Omental fat pad (tissue), 4 donors: ENCODE data around the gene SSBP1. TPM values are rescaled to one million over a fixed set of nuclear protein-coding genes. Genes with fewer than 3 reads are reported as not detected.

Experiments used
- ATAC-seq: fragments of 150-250 bp; one replicate; pipeline ENCODE4 v1.9.1; 2016; ENCODE audit warnings: mild to moderate bottlenecking, moderate library complexity; ENCODE audit not compliant: low FRiP score
- DNase-seq: peaks from one replicate; pipeline ENCODE4 v3.0.0-alpha.2; 2019; ENCODE audit warnings: low spot score
- total RNA-seq, 4 donors: library from RNA; depleted of rRNA; stranded (reverse); fragments of >200 nt; gene quantifications; one replicate each; pipeline ENCODE4 v1.1.0, GENCODE V29; 2016
- TF ChIP-seq, protein P1 (sequence below), 3 donors: fragments of 450-650 bp; IDR thresholded peaks; one replicate each; pipeline ENCODE4 v1.5.1; 2016 to 2017; ENCODE audit warnings: antibody characterized with exemption in 3 of 3, mild to moderate bottlenecking in 3 of 3, moderate library complexity in 2 of 3

SSBP1 gene
- total RNA-seq, 4 donors from 2014 or later: 76.8 to 106 (median 92.0) TPM

DNA sequence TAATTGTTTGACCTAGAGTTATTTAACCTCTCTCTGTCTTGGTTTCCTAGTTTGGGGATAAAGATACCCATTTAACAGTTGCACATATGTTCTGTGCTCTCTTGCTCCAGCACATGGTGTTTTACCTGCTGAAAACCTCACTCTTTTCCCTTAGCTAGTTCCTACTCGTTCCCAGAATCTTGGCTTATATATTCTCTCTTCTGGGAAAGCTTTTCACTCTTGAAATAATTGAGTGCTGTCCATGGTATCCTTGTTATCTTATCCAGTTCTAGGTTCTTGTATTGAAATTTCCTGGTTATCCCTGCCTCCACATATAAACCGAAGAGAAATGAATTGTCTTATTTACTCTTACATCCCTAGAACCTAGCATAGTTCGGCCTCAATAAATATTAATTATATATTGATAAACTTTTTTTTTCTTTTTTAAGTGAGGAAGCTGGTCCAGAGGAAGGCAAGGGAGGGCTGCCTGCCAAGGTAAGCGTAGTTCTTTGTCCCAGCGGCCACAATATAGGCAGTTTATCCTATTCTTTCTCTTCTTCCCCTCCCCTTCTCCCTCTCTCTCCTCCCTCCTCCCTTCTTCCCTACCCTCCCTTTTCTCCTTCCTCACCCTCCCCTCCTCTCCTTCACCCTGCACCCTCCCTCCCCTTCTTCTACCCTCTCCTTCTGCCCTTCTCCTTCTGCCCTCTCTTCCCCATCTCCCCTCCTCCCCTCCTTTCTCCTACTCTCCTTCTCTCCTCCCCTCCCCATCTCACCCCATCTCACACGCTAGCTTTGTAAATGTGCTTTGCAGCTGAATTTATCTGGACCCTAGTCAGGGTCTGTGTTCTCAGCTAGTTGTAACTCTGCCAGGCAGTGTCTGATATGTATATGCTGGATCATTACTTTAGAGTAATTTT is 22.1 kb upstream of the SSBP1 start:
- ATAC-seq (no peak), DNase-seq (no peak)
- TF ChIP-seq, protein P1, sequence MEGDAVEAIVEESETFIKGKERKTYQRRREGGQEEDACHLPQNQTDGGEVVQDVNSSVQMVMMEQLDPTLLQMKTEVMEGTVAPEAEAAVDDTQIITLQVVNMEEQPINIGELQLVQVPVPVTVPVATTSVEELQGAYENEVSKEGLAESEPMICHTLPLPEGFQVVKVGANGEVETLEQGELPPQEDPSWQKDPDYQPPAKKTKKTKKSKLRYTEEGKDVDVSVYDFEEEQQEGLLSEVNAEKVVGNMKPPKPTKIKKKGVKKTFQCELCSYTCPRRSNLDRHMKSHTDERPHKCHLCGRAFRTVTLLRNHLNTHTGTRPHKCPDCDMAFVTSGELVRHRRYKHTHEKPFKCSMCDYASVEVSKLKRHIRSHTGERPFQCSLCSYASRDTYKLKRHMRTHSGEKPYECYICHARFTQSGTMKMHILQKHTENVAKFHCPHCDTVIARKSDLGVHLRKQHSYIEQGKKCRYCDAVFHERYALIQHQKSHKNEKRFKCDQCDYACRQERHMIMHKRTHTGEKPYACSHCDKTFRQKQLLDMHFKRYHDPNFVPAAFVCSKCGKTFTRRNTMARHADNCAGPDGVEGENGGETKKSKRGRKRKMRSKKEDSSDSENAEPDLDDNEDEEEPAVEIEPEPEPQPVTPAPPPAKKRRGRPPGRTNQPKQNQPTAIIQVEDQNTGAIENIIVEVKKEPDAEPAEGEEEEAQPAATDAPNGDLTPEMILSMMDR (IDR thresholded peaks at IDR 0.05): no peak

DNA sequence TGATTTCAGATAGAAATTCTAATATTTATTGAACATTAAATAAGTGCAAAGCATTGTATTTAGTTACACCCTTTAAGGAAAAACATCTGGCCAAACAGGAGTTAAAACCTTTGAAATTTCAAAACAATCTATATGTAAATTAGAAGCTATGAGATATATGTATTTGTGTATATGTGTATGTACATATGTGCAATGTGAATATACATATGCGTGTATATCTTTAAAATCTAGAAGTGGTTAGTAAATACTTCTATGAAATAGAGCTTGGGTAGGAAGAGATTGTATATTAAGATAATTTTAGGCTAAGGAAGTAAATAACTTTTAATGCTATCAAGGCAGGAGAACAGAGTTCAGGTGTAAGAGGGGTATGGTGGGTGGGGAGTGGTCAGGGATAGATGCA is 20.7 kb upstream of the SSBP1 start:
- no peak for DNase-seq
- TF ChIP-seq, protein P1 (IDR thresholded peaks at IDR 0.05): no peak
- no peak for ATAC-seq

DNA sequence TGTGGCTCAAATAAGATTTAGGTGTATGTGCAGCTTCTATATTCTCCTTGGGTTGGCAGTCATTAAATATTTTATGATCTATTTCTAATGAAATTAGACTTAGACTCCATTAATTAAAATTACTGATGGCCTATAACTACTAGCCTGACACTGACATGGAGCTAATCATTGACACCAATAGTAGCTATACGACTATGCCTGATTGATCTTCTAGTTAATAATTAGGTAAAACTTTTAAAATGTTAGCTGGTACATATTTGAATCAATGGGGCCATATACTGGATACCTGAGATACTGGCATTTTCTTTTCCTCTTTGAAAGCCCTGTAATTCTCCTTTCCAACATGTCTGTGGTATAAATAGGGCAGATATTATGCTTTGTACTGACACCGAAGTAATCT is 15.6 kb upstream of the SSBP1 start:
- DNase-seq (no peak), ATAC-seq (no peak)
- TF ChIP-seq, protein P1 (IDR thresholded peaks at IDR 0.05): no peak

DNA sequence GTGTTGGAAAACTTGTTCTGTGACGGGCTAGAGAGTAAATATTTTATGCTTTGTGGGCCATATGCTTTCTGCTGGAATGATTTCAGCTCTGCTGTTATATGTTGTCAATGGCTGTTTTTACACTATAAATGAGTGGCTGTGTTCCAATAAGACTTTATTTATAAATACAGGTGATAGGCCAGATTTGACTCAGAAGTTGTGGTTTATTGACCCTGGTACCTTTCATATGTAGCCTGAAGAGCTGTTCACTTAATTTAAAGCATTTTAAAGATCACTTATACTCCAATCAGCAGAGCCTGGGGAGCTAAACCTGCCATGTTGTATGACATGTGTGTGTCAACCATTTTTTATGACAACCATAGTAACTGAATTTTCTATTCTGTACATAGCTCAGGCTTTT is 9.1 kb upstream of the SSBP1 start:
- ATAC-seq (no peak), DNase-seq (no peak)
- TF ChIP-seq, protein P1 (IDR thresholded peaks at IDR 0.05): no peak

DNA sequence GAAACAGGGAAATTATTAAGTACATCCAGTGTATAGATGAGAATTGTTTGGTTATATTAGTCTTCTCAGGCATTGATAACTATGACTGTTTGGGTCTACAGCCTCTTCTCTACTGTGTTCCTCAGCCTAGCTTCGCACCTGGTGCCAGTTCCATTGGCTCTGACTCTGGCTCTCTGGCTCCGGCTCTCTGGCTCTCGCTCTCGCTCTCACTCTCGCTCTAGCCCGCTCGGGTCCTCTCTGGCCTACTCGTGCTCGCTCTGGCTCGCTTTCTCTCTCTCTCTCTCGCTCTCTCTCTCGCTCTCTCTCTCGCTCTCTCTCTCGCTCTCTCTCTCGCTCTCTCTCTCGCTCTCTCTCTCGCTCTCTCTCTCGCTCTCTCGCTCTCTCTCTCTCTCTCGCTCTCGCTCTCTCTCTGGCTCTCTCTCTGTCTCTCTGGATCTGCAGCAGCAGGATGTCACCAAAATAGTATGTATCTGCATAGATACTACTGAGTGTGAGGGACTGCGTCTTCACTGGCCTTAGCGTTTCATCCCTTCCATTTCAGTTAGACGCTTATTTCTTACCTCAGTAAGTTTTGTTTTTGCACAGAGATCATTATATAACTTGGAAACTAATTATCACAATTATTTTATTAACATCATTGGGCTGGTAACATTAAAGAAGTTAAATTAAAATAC is 6.5 kb upstream of the SSBP1 start:
- no peak for DNase-seq
- TF ChIP-seq, protein P1 (IDR thresholded peaks at IDR 0.05): no peak
- ATAC-seq: no peak

DNA sequence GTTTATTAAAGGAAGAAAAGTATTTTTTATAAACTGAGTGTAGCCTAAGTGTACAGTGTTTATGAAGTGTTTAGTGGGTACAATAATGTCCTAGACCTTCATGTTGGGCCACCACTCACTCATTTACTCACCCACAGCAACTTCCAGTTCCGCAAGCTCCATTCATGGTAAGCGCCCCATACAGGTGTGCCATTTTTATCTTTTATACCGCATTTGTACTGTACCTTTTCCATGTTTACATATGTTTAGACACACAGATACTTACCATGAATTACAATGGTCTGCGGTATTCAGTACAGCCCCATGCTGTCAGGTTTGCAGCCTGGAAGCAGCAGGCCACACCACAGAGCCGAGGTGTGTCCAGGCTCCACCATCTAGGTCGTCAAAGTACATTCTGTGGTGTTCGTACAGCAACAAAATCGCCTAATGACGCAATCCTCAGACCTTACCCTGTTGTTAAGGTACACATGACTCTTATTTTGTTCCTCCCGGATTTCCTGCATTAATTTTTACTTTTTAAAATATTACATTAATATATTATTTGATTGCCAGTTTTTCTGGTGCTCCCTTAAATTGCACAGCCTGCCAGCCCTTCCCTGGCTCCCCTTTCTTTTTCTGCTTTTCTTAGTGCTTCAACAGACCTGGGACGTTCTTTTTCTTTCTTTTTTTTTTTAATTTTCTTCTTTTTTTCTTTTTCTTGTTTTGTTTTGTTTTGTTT is 881 bp upstream of the SSBP1 start:
- TF ChIP-seq, protein P1 (IDR thresholded peaks at IDR 0.05): no peak
- no peak for ATAC-seq
- DNase-seq: no peak
